ENCODE data around the gene DDX31. TPM values are rescaled to one million over a fixed set of nuclear protein-coding genes. Genes with fewer than 3 reads are reported as not detected.

DDX31 gene
- total RNA-seq, 1 experiment from 2014 or later, result 25.8 TPM

GRCh38 chr9:132582276-132582785 is 87.5 kb downstream of the DDX31 start, which contains the start of gene BARHL1 (continued):
- TF ChIP-seq ELF1 (IDR thresholded peaks at IDR 0.05; ENCODE audit: borderline replicate concordance, low read depth), result no peak
- no peak for TF ChIP-seq SP1 (IDR thresholded peaks at IDR 0.05; ENCODE audit: low read depth)
- no peak for TF ChIP-seq ZFX (IDR thresholded peaks at IDR 0.05)
- TF ChIP-seq TCF7L2 (IDR thresholded peaks at IDR 0.05; ENCODE audit: borderline replicate concordance, extremely low read depth, insufficient read depth, insufficient read length), result no peak
- TF ChIP-seq CEBPB (IDR thresholded peaks at IDR 0.05; ENCODE audit: low read depth), result no peak
- no peak for TF ChIP-seq MAX (IDR thresholded peaks at IDR 0.05)
- TF ChIP-seq CBX3 (IDR thresholded peaks at IDR 0.05; ENCODE audit: low read depth), result no peak
- no peak for TF ChIP-seq POLR2A (IDR thresholded peaks at IDR 0.05; ENCODE audit: borderline replicate concordance, extremely low read depth, insufficient read depth, insufficient read length)
- TF ChIP-seq RAD21 (IDR thresholded peaks at IDR 0.05; ENCODE audit: low read depth), result no peak

DNA sequence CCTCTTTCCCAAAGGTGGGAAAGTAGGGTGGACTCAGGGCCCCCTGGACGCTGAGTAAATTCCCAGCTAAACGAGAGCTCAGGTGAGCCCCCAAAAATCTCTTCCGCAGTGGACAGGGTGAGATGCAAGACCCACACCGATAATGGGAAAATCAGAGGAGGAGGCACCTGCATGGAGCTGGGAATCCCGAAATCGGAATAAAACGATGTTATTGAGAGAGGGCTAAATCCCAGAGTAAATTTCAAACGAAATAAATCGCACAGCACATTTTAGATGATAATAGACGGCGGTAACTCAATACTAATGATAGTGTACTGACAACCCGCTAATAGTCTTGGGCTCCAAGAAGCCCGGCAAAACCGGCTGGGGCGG is 90.4 kb downstream of the DDX31 start:
- H3K9me3 ChIP-seq (ENCODE audit: control insufficient read depth in 1 of 2, insufficient read depth in 1 of 2, low read depth in 1 of 2, low read length in 2 of 2), result no peaks in the 10 kb centered on the region
- ATAC-seq, result no peak
- intact Hi-C loops (cut with micrococcal nuclease), result loop anchor here (5.0 to 10.0 kb wide), 2 partner anchors 315 to 817 kb away; no protein-coding TSS in a partner anchor
- no peak overlapping the region for H3K27ac ChIP-seq (ENCODE audit: low read depth, low read length)
- no peak for DNase-seq (ENCODE audit: low read depth, low spot score)
- H2AFZ ChIP-seq (ENCODE audit: low read depth, low read length, poor library complexity, severe bottlenecking), result no peak overlapping the region
- peaks cover 20% of the 10 kb centered on the region for H3K27me3 ChIP-seq (ENCODE audit: insufficient read depth, low read length)
- ChIA-PET RAD21 (ENCODE audit: low non-redundant PET in 1 of 2, low total read pairs in 2 of 2, uncharacterized antibody in 2 of 2, unreplicated experiment in 2 of 2) (no interaction called here), POLR2A (no interaction called here), CTCF (no interaction called here)
- no peaks in the 10 kb centered on the region for H4K20me1 ChIP-seq (ENCODE audit: insufficient read depth)
- TF ChIP-seq JUND (IDR thresholded peaks at IDR 0.05) (no peak), POLR2AphosphoS5 (IDR thresholded peaks at IDR 0.05; ENCODE audit: low read depth, low read length) (no peak), ZFX (IDR thresholded peaks at IDR 0.05) (no peak), SIN3A (IDR thresholded peaks at IDR 0.05; ENCODE audit: low read depth) (no peak), SP1 (IDR thresholded peaks at IDR 0.05; ENCODE audit: low read depth) (no peak), EZH2 (IDR thresholded peaks at IDR 0.05) (no peak), SRF (IDR thresholded peaks at IDR 0.05; ENCODE audit: low read depth) (no peak), RAD21 (IDR thresholded peaks at IDR 0.05; ENCODE audit: low read depth) (no peak), TCF7L2 (IDR thresholded peaks at IDR 0.05; ENCODE audit: borderline replicate concordance, extremely low read depth, insufficient read depth, insufficient read length) (no peak), POLR2A (IDR thresholded peaks at IDR 0.05; ENCODE audit: borderline replicate concordance, extremely low read depth, insufficient read depth, insufficient read length) (no peak), YY1 (IDR thresholded peaks at IDR 0.05; ENCODE audit: extremely low read depth, insufficient replicate concordance, low read depth, low read length) (no peak), ELF1 (IDR thresholded peaks at IDR 0.05; ENCODE audit: borderline replicate concordance, low read depth) (no peak), FOSL1 (IDR thresholded peaks at IDR 0.05; ENCODE audit: low read depth) (no peak), CTCF (IDR thresholded peaks at IDR 0.05 in 2 of 3, conservative IDR thresholded peaks at IDR 0.05 in 1 of 3; ENCODE audit: borderline replicate concordance in 1 of 3, insufficient read depth in 1 of 3, low read depth in 2 of 3, low read length in 2 of 3) (no peak), MAX (IDR thresholded peaks at IDR 0.05) (no peak)
- TF ChIP-seq, protein P1, sequence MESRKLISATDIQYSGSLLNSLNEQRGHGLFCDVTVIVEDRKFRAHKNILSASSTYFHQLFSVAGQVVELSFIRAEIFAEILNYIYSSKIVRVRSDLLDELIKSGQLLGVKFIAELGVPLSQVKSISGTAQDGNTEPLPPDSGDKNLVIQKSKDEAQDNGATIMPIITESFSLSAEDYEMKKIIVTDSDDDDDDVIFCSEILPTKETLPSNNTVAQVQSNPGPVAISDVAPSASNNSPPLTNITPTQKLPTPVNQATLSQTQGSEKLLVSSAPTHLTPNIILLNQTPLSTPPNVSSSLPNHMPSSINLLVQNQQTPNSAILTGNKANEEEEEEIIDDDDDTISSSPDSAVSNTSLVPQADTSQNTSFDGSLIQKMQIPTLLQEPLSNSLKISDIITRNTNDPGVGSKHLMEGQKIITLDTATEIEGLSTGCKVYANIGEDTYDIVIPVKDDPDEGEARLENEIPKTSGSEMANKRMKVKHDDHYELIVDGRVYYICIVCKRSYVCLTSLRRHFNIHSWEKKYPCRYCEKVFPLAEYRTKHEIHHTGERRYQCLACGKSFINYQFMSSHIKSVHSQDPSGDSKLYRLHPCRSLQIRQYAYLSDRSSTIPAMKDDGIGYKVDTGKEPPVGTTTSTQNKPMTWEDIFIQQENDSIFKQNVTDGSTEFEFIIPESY (IDR thresholded peaks at IDR 0.05; ENCODE audit: extremely low read depth, insufficient replicate concordance, low read length), result no peak
- no peaks in the 10 kb centered on the region for H3K9me2 ChIP-seq (ENCODE audit: insufficient read depth)
- no peak overlapping the region for H3K4me2 ChIP-seq (ENCODE audit: low read length)
- no peaks in the 10 kb centered on the region for H3K36me3 ChIP-seq (ENCODE audit: control insufficient read depth in 1 of 2, insufficient read depth in 2 of 2, low read length in 2 of 2)
- H3K79me2 ChIP-seq (ENCODE audit: insufficient read depth, low read length), result no peaks in the 10 kb centered on the region
- no peaks in the 10 kb centered on the region for H3K4me1 ChIP-seq (ENCODE audit: control insufficient read depth in 1 of 2, insufficient read depth in 2 of 2, low read length in 2 of 2)
- BruUV-seq (replicated peaks), result no TSS peak
- no peak overlapping the region for H3K4me3 ChIP-seq (replicated peaks in 1 of 2; ENCODE audit: low read depth in 1 of 2, low read length in 2 of 2)
- H3K9ac ChIP-seq (ENCODE audit: low read length), result no peak overlapping the region
